ENCODE results near the gene MTLN.
A peak's percentile ranks its signal among the peaks of the same experiment; 100 is the strongest.
"Not testable (repeated sequence)": the region's sequence is repeated elsewhere in the genome, so short reads cannot be mapped to it uniquely, and the experiment has no call there.

The MTLN gene

DNA sequence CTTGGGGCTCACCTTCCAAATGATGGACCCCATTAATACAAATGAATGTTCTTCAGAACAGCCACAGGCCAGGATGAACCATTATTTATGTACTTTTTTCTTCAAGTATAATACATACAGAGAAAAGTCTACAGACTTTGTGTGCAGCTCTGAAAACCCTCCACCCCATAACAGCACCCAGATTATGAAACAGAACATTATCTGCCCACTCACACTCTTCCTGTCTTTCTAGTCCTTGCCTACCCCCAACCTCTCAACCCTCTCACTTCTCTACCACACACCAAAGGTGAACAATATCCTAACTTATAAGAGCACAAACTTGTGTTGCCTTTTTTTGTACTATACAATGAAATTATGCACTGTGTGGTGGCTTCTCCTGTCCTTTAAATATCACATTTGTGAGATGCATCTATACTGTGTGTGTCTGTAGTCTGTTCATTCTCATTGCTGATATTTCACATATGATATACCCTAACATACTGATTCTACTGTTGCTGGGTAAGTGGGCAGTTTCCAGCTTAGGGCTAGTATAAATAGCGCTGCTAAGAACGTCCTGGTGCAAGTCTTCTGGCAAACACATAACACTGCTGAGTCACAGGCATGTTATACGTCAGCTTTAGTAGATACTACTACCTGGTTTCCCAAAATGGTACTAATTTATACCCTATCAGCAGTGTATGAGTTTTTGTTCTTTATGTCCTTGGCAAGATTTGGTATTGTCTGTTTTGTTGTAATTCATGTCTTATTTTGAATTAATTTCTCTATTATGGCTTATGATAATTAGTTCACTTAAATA is 6.5 kb downstream of the MTLN start:
- DNase-seq (ENCODE audit: extremely low read depth, low read depth), result no peak
- TF ChIP-seq, protein P1, sequence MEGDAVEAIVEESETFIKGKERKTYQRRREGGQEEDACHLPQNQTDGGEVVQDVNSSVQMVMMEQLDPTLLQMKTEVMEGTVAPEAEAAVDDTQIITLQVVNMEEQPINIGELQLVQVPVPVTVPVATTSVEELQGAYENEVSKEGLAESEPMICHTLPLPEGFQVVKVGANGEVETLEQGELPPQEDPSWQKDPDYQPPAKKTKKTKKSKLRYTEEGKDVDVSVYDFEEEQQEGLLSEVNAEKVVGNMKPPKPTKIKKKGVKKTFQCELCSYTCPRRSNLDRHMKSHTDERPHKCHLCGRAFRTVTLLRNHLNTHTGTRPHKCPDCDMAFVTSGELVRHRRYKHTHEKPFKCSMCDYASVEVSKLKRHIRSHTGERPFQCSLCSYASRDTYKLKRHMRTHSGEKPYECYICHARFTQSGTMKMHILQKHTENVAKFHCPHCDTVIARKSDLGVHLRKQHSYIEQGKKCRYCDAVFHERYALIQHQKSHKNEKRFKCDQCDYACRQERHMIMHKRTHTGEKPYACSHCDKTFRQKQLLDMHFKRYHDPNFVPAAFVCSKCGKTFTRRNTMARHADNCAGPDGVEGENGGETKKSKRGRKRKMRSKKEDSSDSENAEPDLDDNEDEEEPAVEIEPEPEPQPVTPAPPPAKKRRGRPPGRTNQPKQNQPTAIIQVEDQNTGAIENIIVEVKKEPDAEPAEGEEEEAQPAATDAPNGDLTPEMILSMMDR (IDR thresholded peaks at IDR 0.05; ENCODE audit: low read depth, low read length, missing control alignments), result no peak
- no peak overlapping the region for H3K4me3 ChIP-seq (replicated peaks; ENCODE audit: low read depth, low read length)

DNA sequence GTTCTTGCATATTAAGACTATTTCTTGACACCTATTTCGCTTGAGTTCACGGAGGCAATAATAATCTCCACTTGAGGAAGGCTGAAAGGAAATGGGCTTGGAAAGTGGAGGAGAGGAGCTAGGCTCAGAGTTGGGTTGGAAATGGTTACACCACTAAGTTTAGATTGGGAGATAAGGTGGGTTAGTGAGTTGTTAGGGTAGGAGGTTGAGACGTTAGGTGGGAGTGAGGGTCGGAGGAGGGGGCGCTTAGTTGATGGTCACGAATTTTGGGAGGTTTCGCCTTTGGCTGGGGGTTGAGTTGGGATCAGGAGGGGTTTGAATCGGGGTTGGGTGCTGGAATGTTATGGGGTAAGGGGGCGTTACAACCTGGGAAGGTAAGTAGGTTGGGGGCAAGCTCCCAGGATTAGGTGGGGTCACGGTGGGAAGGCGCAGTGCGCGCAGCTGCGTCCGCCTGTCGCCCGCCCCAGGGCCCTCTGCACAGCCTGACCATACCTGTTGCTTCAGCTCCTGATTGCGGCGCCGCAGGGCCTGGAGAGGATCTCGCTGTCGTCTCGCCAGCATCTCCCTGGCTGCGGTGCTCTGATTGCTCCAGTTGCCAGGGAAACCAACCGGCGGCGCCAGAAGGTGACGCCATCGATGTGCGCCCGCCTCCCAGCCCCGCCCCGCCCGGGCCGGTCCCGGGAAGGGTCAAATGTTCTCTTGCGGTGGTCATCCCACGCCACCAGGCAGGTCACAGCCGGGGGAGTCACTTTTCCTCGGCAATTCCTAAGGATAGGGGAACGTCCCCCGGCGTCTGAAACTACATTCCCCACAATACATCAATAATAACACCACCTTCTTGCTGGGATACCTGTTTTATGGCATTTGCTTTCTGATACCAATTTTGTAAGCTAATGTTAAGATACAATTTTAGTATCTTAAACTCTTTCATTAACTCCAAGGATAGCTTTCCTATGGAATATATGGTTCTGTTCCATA is 7.7 kb downstream of the MTLN start, which contains the start of gene NPHP1:
Gene NPHP1, minus strand, starts transcription at position 606 of the 978 bp plus-strand sequence. Its CDS starts 45 bp downstream, at position 561.
- peak; percentile 41 for DNase-seq (ENCODE audit: extremely low read depth, low read depth)
- peak within 1 kb of the TSS; percentile 92 for H3K4me3 ChIP-seq (replicated peaks; ENCODE audit: low read depth, low read length)
- TF ChIP-seq, protein P1 (IDR thresholded peaks at IDR 0.05; ENCODE audit: low read depth, low read length, missing control alignments), result no peak

DNA sequence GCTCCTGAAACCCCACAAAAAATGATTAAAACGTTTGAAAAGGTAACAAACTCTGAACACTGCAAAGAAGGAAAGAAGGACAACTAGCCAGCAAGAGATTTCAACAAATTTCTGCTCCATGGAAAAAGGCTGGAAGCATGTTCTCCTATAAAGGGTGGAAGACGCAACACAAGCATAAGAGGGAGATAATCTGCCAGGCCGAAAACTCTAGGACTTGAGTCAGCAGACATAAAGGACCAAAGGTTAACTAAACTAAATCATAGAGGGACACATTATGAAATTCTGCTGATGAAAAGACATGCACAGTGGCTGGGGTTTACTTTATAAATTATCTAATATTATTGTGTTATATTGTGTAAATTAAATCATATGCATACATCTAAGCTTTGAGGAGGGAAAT is 14.3 kb downstream of the MTLN start:
- no peak overlapping the region for H3K4me3 ChIP-seq (replicated peaks; ENCODE audit: low read depth, low read length)
- TF ChIP-seq, protein P1 (IDR thresholded peaks at IDR 0.05; ENCODE audit: low read depth, low read length, missing control alignments), result no peak
- DNase-seq (ENCODE audit: extremely low read depth, low read depth), result no peak

DNA sequence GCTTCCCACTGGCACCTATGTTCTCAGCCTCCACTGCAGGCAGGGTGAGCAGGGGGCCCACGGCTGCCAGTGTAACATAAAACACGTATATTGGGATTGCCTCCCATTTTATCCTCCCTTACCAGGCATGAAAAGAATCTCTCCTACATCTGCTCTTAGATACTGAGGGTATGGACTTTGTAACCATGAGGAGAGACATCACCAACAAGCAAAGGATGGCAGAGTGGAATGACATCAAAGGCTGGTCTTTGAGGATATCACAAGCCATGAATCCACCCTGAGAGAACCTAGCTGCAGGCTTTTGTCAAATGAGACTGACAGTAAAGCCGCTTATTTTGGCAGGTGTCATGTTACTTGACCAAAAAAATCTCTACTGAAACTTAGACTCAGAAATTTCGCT is 14.9 kb downstream of the MTLN start:
- TF ChIP-seq, protein P1 (IDR thresholded peaks at IDR 0.05; ENCODE audit: low read depth, low read length, missing control alignments), result no peak
- no peak for DNase-seq (ENCODE audit: extremely low read depth, low read depth)
- H3K4me3 ChIP-seq (replicated peaks; ENCODE audit: low read depth, low read length), result no peak overlapping the region

DNA sequence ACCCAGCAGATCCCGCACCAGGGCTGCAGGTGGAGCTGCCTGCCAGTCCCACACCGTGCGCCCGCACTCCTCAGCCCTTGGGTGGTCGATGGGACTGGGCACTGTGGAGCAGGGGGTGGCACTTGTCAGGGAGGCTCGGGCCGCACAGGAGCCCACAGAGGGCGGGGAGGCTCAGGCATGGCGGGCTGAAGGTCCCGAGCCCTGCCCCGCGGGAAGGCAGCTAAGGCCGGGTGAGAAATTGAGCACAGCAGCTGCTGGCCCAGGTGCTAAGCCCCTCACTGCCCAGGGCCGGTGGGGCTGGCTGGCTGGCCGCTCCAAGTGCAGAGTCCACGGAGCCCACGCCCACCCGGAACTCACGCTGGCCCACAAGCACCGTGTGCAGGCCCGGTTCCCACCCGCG is 22.2 kb downstream of the MTLN start:
- not testable (repeated sequence) for DNase-seq (ENCODE audit: extremely low read depth, low read depth); H3K4me3 ChIP-seq (replicated peaks; ENCODE audit: low read depth, low read length)

DNA sequence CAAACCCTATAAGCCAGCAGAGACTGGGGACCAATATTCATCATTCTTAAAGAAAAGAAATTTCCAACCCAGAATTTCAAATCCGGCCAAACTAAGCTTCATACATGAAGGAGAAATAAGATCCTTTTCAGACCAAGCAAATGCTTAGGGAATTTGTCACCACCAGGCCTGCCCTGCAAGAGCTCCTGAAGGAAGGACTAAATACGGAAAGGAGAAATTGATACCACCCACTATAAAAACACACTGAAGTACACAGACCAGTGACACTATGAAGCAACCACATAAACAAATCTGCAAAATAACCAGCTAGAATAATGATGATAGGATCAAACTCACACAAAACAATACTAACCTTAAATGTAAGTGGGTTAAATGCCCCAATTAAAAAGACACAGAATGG is 29.9 kb downstream of the MTLN start:
- TF ChIP-seq, protein P1 (IDR thresholded peaks at IDR 0.05; ENCODE audit: low read depth, low read length, missing control alignments), result no peak
- no peak for DNase-seq (ENCODE audit: extremely low read depth, low read depth)
- H3K4me3 ChIP-seq (replicated peaks; ENCODE audit: low read depth, low read length), result no peak overlapping the region

DNA sequence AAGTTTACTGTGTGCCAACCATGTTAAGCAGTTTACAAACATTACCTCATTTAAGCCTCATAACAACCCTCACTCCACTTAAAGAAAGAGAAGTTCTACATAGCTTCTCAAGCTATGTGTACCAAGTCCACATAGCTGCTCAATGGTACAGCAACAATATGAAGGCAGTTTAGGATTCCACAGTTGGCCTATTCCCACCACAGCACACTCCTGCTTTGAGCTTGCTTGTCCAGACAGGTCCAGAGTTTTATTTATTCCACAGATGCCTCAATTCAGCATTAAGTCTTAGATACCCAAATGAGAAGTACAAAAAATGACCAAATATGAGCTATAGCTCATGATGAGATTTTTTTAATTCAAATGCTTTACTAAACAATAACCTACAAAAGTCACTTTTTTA is 32.3 kb downstream of the MTLN start:
- TF ChIP-seq, protein P1 (IDR thresholded peaks at IDR 0.05; ENCODE audit: low read depth, low read length, missing control alignments), result no peak
- DNase-seq (ENCODE audit: extremely low read depth, low read depth), result no peak
- no peak overlapping the region for H3K4me3 ChIP-seq (replicated peaks; ENCODE audit: low read depth, low read length)
